Measurements from ENCODE around the gene ELK4. TPM values are rescaled to one million over a fixed set of nuclear protein-coding genes. Genes with fewer than 3 reads are reported as not detected.

The ELK4 gene
- total RNA-seq, 4 donors from 2014 or later = 18.0 to 33.9 (median 28.4) TPM

DNA sequence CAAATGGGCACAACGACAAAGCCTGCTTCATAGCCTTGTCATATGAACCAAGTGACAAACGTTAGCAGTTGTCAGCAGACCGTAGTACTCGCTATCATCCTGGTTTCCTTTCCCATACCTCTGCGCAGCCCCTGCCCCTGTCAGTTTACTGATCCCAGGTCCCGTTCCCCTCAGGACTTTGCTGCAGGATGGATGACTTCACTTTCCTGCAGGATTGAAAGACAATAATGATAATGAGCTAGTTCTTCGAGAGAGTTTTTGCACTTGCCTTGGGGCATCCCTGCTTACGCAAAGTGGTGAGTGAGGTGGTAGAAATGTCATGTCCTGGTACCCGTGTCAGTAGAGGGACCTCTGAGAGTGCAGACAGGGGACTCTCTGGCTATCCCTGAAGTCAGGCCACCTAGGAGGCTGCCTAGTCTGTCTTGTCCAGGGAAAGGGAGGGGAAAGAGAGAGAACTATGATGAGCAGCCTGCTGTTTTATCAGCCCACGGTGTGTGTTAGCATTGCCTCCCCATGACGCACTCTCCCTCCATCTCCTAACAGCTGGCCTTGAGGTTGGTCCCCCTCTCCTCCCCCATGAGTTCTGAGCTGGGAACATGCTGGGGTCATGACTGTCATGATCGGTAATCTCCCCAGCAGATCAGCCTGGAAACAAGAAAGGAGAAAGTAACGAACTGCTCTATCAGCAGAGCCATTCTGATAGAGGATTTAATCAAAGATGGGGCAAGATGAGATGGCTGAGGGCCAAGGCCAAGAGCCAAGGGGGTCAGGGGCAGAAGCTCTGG lies 53.7 kb downstream of the ELK4 start:
- H3K27ac ChIP-seq = no peak overlapping the region
- 71 to 72% methylated on average over 13 of the region's 13 CpGs for WGBS, 2 donors
- no peak for DNase-seq
- no peaks in the 10 kb centered on the region for H3K9me3 ChIP-seq
- no peaks in the 10 kb centered on the region for H3K36me3 ChIP-seq
- TF ChIP-seq POLR2A (IDR thresholded peaks at IDR 0.05) = no peak
- TF ChIP-seq, protein P1, sequence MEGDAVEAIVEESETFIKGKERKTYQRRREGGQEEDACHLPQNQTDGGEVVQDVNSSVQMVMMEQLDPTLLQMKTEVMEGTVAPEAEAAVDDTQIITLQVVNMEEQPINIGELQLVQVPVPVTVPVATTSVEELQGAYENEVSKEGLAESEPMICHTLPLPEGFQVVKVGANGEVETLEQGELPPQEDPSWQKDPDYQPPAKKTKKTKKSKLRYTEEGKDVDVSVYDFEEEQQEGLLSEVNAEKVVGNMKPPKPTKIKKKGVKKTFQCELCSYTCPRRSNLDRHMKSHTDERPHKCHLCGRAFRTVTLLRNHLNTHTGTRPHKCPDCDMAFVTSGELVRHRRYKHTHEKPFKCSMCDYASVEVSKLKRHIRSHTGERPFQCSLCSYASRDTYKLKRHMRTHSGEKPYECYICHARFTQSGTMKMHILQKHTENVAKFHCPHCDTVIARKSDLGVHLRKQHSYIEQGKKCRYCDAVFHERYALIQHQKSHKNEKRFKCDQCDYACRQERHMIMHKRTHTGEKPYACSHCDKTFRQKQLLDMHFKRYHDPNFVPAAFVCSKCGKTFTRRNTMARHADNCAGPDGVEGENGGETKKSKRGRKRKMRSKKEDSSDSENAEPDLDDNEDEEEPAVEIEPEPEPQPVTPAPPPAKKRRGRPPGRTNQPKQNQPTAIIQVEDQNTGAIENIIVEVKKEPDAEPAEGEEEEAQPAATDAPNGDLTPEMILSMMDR (IDR thresholded peaks at IDR 0.05) = no peak
- intact Hi-C loops (cut with DNase I) = no loop called here
- no peak overlapping the region for H3K4me3 ChIP-seq (replicated peaks in 1 of 3)
- peaks cover 8 to 12% of the 10 kb centered on the region in 2 donors for H3K4me1 ChIP-seq
- no peaks in the 10 kb centered on the region for H3K27me3 ChIP-seq

DNA sequence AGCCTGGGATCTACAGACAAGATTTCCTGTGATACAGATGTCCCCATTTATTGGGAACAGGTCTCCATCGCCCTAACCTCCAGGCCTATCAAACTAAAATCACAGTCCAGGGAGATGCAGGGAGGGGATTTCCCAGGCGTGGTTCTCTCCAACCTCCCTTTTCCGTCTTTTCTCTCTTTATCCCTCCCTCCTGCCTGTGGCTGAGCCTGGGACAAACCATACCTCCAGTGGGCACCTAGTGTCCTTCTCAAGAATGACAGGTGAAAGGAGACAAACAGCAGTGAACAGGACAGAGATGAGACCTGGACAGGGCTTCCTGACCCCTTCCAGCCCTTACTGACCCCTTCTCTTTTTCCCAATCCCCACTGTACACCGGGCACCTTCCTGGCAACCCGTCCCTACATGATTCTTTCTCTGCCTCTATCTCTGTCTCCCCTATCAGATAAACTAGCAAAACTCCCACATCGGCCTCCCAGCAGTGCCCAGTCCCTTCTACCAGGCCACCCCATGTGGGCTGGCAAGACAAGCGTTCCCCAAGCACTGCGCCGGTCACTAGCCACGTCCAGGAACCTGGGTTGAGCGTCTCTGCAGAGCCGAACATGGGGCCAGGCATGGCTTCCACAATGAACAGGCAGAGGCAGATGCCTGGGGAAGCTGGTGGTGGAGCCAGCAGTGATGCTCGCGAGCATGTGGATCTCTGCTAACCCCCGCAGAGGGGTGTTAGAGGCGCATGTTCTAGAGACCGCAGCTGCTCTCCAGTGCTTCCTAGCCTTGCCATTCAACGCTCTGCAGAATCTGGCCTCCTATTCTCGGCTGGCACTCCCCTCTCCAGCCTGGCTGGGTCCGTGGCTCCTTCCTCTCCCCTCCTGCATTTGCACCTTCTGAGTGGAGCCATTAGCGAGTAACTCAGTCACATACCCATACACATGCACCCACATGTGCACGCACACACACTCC lies 54.7 kb downstream of the ELK4 start:
- no peaks in the 10 kb centered on the region for H3K27me3 ChIP-seq

DNA sequence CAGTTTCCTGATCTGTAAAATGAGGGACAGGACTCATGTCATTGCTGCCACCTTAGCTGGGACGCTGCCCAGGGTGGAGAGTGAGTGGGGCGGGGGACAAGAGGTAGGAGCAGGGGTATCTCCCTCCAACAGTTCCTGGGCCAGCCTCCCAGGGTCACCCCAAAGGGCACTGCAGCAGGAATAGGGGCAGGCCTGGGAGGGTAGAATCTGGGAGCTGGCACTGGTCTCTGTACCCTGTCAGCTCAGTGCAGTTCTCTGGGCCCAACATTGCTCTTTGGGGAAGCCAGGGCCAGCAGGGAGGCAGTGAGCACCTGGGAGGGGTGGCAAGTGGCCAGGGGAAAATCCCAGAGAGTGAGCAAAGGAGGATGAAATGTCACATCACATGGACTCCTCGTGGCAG lies 55.8 kb downstream of the ELK4 start:
- Histone ChIP-seq H3K27me3 (no peaks in the 10 kb centered on the region), H3K36me3 (no peaks in the 10 kb centered on the region), H3K4me1 (no peaks in the 10 kb centered on the region), H3K9me3 (no peaks in the 10 kb centered on the region), H3K27ac (no peak overlapping the region), H3K4me3 (replicated peaks in 1 of 3) (no peak overlapping the region)
- DNase-seq = no peak
- TF ChIP-seq, protein P1 (IDR thresholded peaks at IDR 0.05) = no peak
- no peak for TF ChIP-seq POLR2A (IDR thresholded peaks at IDR 0.05)
- 63 to 85% methylated on average over 3 of the region's 3 CpGs for WGBS, 2 donors
- intact Hi-C loops (cut with DNase I) = no loop called here

More for the DNA sequence above, 54.7 kb downstream of the ELK4 start:
- H3K4me1 ChIP-seq = peaks cover under 1 to 2% of the 10 kb centered on the region in 2 donors
- no peak for DNase-seq
- H3K27ac ChIP-seq = no peak overlapping the region
- H3K4me3 ChIP-seq (replicated peaks in 1 of 3) = no peak overlapping the region
- TF ChIP-seq POLR2A (IDR thresholded peaks at IDR 0.05) = no peak
- TF ChIP-seq, protein P1 (IDR thresholded peaks at IDR 0.05) = no peak
- WGBS, 2 donors = 75 to 76% methylated on average over 22 of the region's 22 CpGs
- intact Hi-C loops (cut with DNase I) = no loop called here
- H3K9me3 ChIP-seq = no peaks in the 10 kb centered on the region
- H3K36me3 ChIP-seq = no peaks in the 10 kb centered on the region

DNA sequence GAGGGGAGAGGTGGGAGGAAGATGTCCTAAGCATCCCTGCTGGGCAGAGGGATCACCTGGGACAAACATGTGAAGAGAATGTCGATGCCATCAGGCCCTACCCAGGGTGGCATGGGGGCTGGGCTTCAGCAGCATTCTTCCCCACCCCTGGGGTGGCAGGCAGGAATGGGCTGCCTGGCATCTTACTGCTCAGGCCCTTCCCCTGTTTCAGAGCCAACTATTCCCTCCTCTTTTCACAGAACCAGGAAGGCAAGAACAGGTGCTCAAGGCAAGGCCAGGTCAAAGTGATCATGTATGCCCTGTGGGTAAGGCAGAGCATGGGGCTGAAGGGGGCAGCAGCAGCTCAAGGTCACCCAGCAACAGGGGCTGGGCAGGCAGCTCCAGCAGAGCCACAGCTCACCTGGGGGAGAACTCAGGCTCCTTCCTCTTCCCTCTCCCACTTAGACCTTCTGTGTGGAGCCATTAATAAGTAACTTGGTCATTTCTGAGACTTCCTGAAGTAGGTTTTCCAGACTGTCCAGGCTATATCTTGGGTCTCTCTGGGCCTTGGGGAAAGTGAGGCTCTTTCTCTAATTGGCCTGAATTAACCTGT lies 56.4 kb downstream of the ELK4 start:
- H3K4me1 ChIP-seq = no peaks in the 10 kb centered on the region
- H3K4me3 ChIP-seq (replicated peaks in 1 of 3) = no peak overlapping the region
- no peaks in the 10 kb centered on the region for H3K36me3 ChIP-seq
- intact Hi-C loops (cut with DNase I) = no loop called here
- TF ChIP-seq, protein P1 (IDR thresholded peaks at IDR 0.05) = no peak
- no peak for TF ChIP-seq POLR2A (IDR thresholded peaks at IDR 0.05)
- no peaks in the 10 kb centered on the region for H3K9me3 ChIP-seq
- no peak for DNase-seq
- H3K27ac ChIP-seq = no peak overlapping the region
- WGBS, 2 donors = 40% methylated on average over 1 of the region's 1 CpG; no CpG with 5 or more reads in 1 of the 2 donors
- no peaks in the 10 kb centered on the region for H3K27me3 ChIP-seq

All from thyroid gland (tissue), 4 donors.